Cardiac fibroblast (primary cell): ENCODE data around the gene ABCC3.
"Not testable (repeated sequence)": the region's sequence is repeated elsewhere in the genome, so short reads cannot be mapped to it uniquely, and the experiment has no call there.

ENCODE experiments used
- DNase-seq, 2 donors: peaks; one replicate each; pipeline versions ENCODE4 v3.0.0 to v3.0.0-alpha.2; 2010; ENCODE audit warnings: low read depth in 2 of 2
- H3K4me3 ChIP-seq, 2 donors: replicated peaks in 1 of 2; 1 replicate in 1 of 2; 2 replicates in 1 of 2; pipeline ENCODE4 v1.5.1; 2011; ENCODE audit warnings: low read depth in 2 of 2, low read length in 2 of 2, mild to moderate bottlenecking in 2 of 2, moderate library complexity in 1 of 2
- TF ChIP-seq, protein P1 (sequence below): IDR thresholded peaks from one replicate; pipeline ENCODE4 v1.5.1; 2011; ENCODE audit warnings: low read depth, mild to moderate bottlenecking, low read length, inconsistent platforms

ABCC3 gene

DNA sequence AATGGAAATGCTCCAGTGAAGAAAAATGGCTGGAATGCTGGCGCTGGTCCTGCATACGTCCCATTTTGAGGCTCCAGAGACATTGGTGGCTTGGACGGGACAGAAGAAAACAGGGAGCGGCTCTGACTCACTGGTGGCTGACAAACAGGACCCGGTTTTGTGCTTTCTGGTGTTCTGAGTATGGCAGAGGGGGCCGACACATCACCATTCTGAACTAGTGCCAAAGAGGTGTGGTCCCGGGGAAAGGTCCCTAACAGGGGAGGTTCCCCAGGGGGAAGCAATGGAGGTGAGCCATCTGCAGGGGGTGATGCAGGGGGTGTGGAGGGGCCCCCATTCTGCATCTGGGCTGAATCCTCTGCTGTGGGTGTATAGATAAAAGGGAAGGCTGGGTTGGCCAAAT, 64.7 kb downstream of the ABCC3 start:
- no peak overlapping the region for H3K4me3 ChIP-seq
- TF ChIP-seq, protein P1, sequence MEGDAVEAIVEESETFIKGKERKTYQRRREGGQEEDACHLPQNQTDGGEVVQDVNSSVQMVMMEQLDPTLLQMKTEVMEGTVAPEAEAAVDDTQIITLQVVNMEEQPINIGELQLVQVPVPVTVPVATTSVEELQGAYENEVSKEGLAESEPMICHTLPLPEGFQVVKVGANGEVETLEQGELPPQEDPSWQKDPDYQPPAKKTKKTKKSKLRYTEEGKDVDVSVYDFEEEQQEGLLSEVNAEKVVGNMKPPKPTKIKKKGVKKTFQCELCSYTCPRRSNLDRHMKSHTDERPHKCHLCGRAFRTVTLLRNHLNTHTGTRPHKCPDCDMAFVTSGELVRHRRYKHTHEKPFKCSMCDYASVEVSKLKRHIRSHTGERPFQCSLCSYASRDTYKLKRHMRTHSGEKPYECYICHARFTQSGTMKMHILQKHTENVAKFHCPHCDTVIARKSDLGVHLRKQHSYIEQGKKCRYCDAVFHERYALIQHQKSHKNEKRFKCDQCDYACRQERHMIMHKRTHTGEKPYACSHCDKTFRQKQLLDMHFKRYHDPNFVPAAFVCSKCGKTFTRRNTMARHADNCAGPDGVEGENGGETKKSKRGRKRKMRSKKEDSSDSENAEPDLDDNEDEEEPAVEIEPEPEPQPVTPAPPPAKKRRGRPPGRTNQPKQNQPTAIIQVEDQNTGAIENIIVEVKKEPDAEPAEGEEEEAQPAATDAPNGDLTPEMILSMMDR, result no peak
- peak in 1 of 2 donors; percentile 47 for DNase-seq

DNA sequence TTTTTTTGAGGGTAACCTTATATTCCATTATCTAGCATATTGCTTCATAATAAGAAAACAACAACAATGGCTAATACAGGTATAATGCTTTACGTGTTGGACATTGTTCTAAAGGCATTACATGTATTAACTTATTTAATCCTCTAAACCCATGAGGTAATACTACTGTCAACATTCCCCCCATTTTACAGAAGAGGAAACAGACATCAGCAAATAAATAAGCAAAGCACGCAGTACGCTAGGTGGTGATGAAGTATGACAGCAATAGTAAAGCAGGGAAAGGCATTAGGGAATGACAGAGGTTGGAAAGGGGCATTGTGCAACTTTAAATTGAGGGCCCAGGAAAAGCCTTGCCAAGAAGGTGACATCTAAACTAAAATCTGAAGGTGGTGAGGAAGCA, 68.5 kb downstream of the ABCC3 start:
- TF ChIP-seq, protein P1, result no peak
- H3K4me3 ChIP-seq, result no peak overlapping the region
- no peak for DNase-seq

DNA sequence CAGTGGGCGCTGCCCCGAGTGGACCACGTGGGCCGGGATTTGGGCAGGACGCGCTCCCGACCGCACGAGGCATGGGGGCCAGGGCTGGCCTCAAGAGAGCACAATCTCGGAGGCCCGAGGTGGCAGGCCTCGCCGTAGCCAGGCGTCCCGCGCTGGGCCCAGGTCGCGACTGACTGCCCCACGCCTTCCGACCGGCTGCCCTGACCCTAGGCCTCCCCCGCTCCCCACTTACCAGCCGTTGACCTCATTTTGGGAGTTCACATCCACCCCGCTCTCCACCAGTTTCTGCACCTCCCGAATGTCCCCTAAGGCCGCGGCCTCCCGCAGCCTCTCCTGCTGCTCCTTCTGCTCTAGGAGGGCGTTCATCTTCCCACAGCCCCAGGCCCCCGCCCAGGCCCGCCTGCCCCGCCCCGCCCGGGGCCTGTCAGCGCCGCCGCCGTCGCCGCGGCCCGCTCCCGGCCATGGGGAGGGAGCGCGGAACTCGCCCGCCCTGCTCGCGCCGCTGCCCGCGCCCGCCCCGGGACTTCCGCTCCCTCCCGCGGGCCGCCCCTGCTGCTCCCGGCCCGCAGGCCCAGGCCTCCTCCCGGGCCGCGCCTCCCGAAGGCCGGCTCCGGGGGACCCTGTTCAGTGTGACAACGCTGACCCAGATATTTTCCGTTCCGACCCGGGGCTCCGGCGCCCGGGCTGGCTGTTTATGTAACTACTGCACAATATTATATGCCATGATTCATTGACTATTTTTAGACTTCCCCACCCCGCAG, 72.8 kb downstream of the ABCC3 start, which contains the start of gene ANKRD40:
ANKRD40 (minus strand) TSS at position 626 of the 761 bp plus-strand sequence; CDS start at position 366, 260 bp downstream.
- DNase-seq, result peak; percentile 95 to 96
- H3K4me3 ChIP-seq, result peak within 1 kb of the TSS; percentile 72 to 87
- TF ChIP-seq, protein P1, result no peak

DNA sequence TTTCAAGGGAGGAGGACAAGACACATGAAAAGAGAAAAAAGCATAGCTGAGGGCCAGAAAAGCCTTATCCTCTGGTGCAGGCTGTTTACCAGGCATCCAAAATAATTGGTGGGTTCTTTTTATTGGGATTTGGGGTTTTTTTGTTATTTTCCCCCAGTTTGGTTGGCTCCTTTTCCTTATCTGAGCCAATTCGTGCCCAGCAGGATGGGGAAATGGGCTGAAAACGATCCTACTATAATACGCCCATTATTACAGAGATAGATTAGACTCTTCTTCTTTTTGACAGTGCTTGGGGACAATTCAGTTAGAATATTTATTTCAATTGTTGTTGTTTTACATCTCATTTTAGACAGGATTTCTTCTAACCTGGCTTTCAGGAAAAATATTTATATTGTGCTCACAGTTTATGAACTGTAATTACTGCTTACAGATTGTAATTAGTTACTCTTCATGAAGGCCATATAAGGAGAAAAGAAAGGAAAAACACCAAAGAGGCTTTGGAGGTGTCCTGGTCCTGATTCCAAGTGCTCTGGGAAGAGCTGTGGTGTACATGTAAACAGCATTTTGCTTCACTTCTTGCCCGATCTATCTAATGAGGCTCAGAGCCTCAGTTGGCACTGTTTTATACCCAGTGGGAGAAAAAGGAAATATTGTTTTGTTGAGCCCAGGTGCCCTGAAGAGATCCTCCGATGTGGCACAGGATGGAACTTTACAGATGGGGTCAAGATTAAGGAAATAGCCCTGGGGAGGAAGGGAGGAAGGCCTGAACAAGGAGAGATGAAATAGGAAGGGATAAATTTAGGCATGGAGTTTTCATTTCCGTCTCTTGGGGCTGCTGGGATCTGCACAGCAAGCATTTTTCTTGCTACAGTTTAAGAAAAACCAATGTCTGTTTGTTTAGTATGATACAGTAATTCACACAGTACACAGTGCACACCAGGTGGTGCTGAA, 73.6 kb downstream of the ABCC3 start:
- peak overlapping the region; percentile 48 to 87 for H3K4me3 ChIP-seq
- DNase-seq, result peak; percentile 34 to 43
- TF ChIP-seq, protein P1, result no peak

DNA sequence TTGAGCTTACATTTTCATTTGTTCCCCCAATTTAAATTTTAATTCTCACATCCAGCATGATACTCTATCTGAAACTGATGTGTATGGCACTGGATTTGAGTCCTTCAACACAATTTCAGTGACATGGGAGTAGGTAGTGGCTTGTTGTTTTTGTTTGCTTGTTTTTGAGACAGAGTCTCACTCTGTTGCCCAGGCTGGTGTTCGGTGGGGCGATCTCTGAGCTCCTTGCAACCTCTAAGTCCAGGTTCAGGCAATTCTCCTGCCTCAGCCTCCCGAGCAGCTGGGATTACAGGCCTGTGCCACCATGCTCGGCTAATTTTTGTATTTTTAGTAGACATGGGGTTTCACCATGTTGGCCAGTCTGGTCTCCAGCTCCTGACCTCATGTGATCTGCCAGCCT, 74.4 kb downstream of the ABCC3 start:
- DNase-seq, H3K4me3 ChIP-seq: not testable (repeated sequence)

DNA sequence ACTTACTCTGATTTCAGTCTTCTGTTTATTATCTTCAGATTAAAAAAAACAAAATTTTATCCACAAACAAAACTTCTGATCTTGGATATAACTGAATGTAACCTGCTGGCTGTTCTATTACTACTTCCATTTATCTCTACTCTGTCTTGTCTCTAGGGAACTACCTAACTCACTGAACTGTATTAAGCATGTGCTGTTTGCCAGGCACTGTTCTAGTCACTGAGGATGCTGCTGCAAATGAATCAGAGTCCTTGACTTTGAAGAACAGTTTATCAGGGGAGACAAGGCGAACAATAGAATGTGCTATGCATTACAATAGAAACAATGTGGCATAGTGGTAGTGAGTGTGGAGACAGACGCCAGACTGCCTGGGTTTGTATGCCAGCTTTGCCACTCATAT, 75.3 kb downstream of the ABCC3 start:
- no peak for DNase-seq
- TF ChIP-seq, protein P1, result no peak
- H3K4me3 ChIP-seq, result no peak overlapping the region

DNA sequence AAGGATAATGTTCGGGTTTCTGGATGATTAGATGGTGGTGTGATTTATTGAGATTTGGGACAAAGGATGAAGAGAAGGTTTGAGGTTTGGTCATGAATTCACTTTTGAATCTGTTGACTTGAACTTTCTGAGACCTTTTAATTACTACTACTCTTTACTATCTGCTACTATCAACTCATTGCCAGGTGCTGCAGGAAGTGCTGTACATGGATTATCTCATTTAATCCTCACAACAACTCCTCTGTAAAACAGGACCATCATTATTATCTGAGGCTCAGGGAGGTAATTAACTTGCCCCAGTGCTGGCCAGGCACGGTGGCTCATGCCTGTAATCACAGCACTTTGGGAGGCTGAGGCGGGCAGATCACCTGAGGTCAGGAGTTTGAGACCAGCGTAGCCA, 76.0 kb downstream of the ABCC3 start:
- no peak overlapping the region for H3K4me3 ChIP-seq
- no peak for DNase-seq
- TF ChIP-seq, protein P1, result no peak
